Brain microvascular endothelial cell (primary cell): ENCODE results near the gene DAAM2.

Experiments used
- DNase-seq: peaks from one replicate; pipeline ENCODE4 v3.0.0-alpha.2; 2020
- H3K27ac ChIP-seq: fragments of 250-450 bp; sonication (Bioruptor Pico); 2 replicates; pipeline ENCODE4 v1.5.1; 2020; ENCODE audit warnings: mild to moderate bottlenecking, moderate library complexity
- H3K27me3 ChIP-seq: fragments of 250-450 bp; sonication (Bioruptor Pico); replicated peaks from 2 replicates; pipeline ENCODE4 v1.5.1; 2020; ENCODE audit warnings: mild to moderate bottlenecking
- H3K36me3 ChIP-seq: fragments of 250-450 bp; sonication (Bioruptor Pico); replicated peaks from 2 replicates; pipeline ENCODE4 v1.5.1; 2020; ENCODE audit warnings: mild to moderate bottlenecking
- H3K4me3 ChIP-seq: 2 replicates; pipeline ENCODE4 v1.5.1; 2011; ENCODE audit warnings: low read depth, mild to moderate bottlenecking, control low read depth, low read length, moderate library complexity
- in situ Hi-C: cut with HindIII; loops from 2 replicates; pipeline ENCODE4 v1.10.0; 2017; ENCODE audit warnings: low sequenced_read_pairs, low pct_ligation_motif_present
- TF ChIP-seq, protein P1 (sequence below): IDR thresholded peaks from 2 replicates; pipeline ENCODE4 v1.5.1; 2011; ENCODE audit warnings: low read depth, mild to moderate bottlenecking, moderate library complexity, low read length, control low read depth, inconsistent platforms; ENCODE audit errors: missing control alignments

The DAAM2 gene

DNA sequence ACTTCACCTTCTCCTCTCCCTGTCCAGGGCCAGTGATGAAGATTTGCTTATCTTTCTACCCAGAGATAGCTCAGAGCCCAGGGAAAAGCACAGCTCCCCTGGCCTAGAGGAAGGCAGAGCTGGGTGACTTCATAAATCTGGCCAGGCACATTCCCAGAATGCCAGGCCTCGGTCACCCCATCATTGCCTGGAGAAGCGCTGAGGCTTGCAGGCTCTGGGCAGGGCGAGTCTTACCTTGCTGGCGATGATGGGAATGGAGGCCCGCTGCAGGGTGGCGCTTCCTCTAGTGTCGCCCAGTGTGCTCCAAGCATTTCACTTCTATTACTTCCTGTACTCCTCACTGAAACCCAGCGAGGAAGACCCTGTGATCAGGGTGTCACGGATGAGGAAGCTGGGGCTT lies 60.1 kb downstream of the DAAM2 start:
- DNase-seq = no peak
- TF ChIP-seq, protein P1, sequence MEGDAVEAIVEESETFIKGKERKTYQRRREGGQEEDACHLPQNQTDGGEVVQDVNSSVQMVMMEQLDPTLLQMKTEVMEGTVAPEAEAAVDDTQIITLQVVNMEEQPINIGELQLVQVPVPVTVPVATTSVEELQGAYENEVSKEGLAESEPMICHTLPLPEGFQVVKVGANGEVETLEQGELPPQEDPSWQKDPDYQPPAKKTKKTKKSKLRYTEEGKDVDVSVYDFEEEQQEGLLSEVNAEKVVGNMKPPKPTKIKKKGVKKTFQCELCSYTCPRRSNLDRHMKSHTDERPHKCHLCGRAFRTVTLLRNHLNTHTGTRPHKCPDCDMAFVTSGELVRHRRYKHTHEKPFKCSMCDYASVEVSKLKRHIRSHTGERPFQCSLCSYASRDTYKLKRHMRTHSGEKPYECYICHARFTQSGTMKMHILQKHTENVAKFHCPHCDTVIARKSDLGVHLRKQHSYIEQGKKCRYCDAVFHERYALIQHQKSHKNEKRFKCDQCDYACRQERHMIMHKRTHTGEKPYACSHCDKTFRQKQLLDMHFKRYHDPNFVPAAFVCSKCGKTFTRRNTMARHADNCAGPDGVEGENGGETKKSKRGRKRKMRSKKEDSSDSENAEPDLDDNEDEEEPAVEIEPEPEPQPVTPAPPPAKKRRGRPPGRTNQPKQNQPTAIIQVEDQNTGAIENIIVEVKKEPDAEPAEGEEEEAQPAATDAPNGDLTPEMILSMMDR = no peak
- no peak overlapping the region for H3K27ac ChIP-seq
- no peak overlapping the region for H3K4me3 ChIP-seq
- H3K27me3 ChIP-seq = no peaks in the 10 kb centered on the region
- H3K36me3 ChIP-seq = no peaks in the 10 kb centered on the region
- in situ Hi-C loops = no loop called here

DNA sequence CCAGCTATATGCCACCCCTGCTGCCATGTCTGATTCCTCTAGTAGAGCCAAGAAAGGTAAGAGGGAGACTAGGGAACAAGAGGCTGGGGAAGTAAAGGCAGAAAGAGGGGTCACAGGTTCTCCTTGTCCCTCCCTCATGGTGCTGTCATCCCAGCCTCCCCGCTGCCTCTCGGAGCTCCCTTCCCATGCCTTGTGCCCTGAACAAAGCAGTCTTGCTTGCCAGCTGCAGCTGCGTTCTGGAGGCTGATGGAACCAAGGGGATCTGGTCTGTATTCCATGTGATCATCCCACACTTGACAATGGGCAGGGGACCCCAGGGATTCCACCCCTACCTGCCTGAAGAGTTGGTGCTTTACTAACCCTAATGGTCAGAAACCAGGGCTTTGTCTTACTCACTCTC lies 61.4 kb downstream of the DAAM2 start:
- no peak overlapping the region for H3K4me3 ChIP-seq
- no peak for DNase-seq
- H3K27me3 ChIP-seq = no peaks in the 10 kb centered on the region
- in situ Hi-C loops = no loop called here
- TF ChIP-seq, protein P1 = no peak
- H3K27ac ChIP-seq = no peak overlapping the region
- H3K36me3 ChIP-seq = no peaks in the 10 kb centered on the region

DNA sequence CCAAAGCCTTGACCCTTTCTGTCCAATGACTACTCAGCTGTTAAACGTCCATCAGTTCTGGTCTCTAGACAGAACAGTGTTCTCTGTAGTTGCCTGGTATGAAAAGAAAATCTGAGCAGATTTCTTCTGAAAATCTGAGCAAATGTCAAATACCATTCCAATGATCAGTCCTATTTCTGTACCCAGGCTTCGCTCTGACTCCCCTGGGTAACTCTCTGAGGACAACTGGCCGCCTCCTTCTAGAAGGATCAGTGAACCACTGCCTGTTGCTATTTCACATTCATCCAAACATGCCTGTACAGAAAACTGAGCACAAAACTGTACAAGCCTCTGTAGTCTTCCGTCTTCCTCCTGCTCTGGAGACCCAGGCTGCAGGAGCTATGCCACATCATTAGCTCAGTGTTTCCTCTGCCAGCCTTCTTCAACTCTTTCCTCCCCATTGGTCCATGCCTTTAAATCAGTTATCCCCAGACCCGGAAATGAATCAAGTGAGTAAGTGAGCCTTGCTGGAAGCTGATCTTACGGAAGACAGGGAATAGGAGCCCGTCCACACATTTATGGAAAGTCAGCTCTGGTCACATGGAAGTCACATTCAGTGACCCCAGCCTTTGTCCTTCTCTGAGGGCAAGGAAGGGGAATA lies 63.3 kb downstream of the DAAM2 start:
- Histone ChIP-seq H3K36me3 (no peaks in the 10 kb centered on the region), H3K27me3 (no peaks in the 10 kb centered on the region), H3K27ac (peak overlapping the region; percentile 30), H3K4me3 (no peak overlapping the region)
- TF ChIP-seq, protein P1 = no peak
- peak; percentile 44 for DNase-seq
- in situ Hi-C loops = no loop called here

DNA sequence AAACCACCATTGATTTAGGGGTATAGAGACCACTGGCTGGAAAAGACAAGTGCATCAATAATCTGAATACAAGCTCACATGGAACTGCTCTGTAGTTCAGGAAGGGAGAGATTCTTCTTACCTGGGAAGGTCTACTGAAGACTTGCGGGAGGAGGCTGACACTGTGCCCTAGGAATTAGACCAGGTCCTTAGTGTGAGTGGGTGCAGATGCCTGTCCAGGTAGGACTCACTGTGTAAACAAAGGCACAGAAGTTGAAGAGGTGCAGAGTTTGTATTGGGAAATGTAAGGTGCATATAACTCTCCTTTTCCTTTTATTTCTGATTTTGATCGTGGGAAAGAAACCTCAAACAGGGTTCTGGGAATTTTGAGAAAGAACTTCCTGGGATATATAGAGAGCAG lies 66.8 kb downstream of the DAAM2 start:
- Histone ChIP-seq H3K36me3 (no peaks in the 10 kb centered on the region), H3K4me3 (no peak overlapping the region), H3K27ac (no peak overlapping the region), H3K27me3 (no peaks in the 10 kb centered on the region)
- no peak for DNase-seq
- TF ChIP-seq, protein P1 = no peak
- in situ Hi-C loops = no loop called here

DNA sequence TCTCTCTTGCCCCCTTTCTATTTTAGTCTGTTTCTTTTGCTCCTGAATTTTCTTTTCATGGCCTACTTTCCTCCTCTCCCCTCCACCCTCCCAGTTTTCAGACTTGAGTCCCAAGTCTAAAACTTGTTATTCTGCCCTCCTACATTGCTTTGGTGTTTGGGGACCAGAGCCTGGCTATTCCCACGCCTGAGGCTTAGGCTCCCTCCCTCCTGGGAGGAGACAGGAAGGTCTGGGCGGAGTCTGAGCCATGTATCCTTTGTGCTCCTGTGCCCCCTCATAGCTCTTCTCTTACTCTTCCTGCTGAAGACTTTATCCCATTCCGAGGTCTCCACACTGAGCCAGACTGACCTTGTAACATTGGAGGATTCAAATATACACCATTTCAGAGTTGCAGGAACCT lies 69.5 kb downstream of the DAAM2 start:
- H3K27ac ChIP-seq = no peak overlapping the region
- H3K4me3 ChIP-seq = no peak overlapping the region
- no peaks in the 10 kb centered on the region for H3K36me3 ChIP-seq
- H3K27me3 ChIP-seq = no peaks in the 10 kb centered on the region
- DNase-seq = no peak
- in situ Hi-C loops = no loop called here
- TF ChIP-seq, protein P1 = no peak
